WTC11 (cell line): Measurements from ENCODE around the gene PRKAG2. TPM values are rescaled to one million over a fixed set of nuclear protein-coding genes. Genes with fewer than 3 reads are reported as not detected.

Source experiments
- ATAC-seq: fragments of 200-7000 bp; cut with Tn5 transposase; 2 replicates; pipeline ENCODE4 v1.10.0; 2021; ENCODE audit warnings: mild to moderate bottlenecking, moderate library complexity
- CTCF ChIA-PET: fragments of 300-600 bp; sonication (Branson Sonifier 250); formaldehyde crosslinking; loops from one replicate; lab custom pipeline; 2021; ENCODE audit warnings: antibody characterized with exemption; lab: Charles Lee
- POLR2A ChIA-PET: fragments of 350-600 bp; sonication (Branson Sonifier 250); formaldehyde crosslinking; loops from one replicate; lab custom pipeline; 2021; ENCODE audit warnings: antibody characterized with exemption; lab: Charles Lee
- DNase-seq: peaks from one replicate; pipeline ENCODE4 v3.0.0; 2021; ENCODE audit warnings: low spot score
- H3K27ac Mint-ChIP-seq: 2 replicates; pipeline ENCODE4 v1.8.0; 2021; ENCODE audit warnings: mixed read lengths
- H3K27me3 Mint-ChIP-seq: 2 replicates; pipeline ENCODE4 v1.8.0; 2021; ENCODE audit warnings: low read depth, mild to moderate bottlenecking, moderate library complexity, mixed read lengths
- H3K36me3 Mint-ChIP-seq: 2 replicates; pipeline ENCODE4 v1.8.0; 2021; ENCODE audit warnings: mixed read lengths
- H3K4me1 Mint-ChIP-seq: 2 replicates; pipeline ENCODE4 v1.8.0; 2022; ENCODE audit warnings: mixed read lengths
- H3K4me3 Mint-ChIP-seq: 2 replicates; pipeline ENCODE4 v1.8.0; 2021; ENCODE audit warnings: mild to moderate bottlenecking, moderate library complexity, mixed read lengths
- H3K9me3 Mint-ChIP-seq: 2 replicates; pipeline ENCODE4 v1.8.0; 2021; ENCODE audit warnings: mixed read lengths
- ATF1 ChIP-seq: sonication (generic); formaldehyde crosslinking; IDR thresholded peaks from 2 replicates; pipeline ENCODE4 v1.8.1; 2023; ENCODE audit warnings: mild to moderate bottlenecking, moderate library complexity, missing genetic modification reagents
- CBFB ChIP-seq: sonication (generic); formaldehyde crosslinking; IDR thresholded peaks from 2 replicates; pipeline ENCODE4 v1.8.1; 2022; ENCODE audit warnings: mild to moderate bottlenecking, low read depth, missing genetic modification reagents
- CREM ChIP-seq: sonication (generic); formaldehyde crosslinking; IDR thresholded peaks from 2 replicates; pipeline ENCODE4 v1.8.1; 2022; ENCODE audit warnings: mild to moderate bottlenecking, missing genetic modification reagents, moderate library complexity
- CTCF ChIP-seq: fragments of 200-600 bp; IDR thresholded peaks from 2 replicates; pipeline ENCODE4 v1.8.0; 2022; ENCODE audit warnings: antibody characterized with exemption
- E2F1 ChIP-seq: sonication (generic); formaldehyde crosslinking; IDR thresholded peaks from 2 replicates; pipeline ENCODE4 v1.8.0; 2022; ENCODE audit warnings: mild to moderate bottlenecking, missing genetic modification reagents
- ETV6 ChIP-seq: sonication (generic); formaldehyde crosslinking; IDR thresholded peaks from 2 replicates; pipeline ENCODE4 v1.8.1; 2022; ENCODE audit warnings: mild to moderate bottlenecking, missing genetic modification reagents
- FOXP1 ChIP-seq: sonication (generic); formaldehyde crosslinking; IDR thresholded peaks from 2 replicates; pipeline ENCODE4 v1.8.0; 2022; ENCODE audit warnings: missing genetic modification reagents, mild to moderate bottlenecking, moderate library complexity, borderline replicate concordance
- HMGXB4 ChIP-seq: sonication (generic); formaldehyde crosslinking; IDR thresholded peaks from 2 replicates; pipeline ENCODE4 v1.8.1; 2023; ENCODE audit warnings: mild to moderate bottlenecking, moderate library complexity, missing genetic modification reagents
- JUN ChIP-seq: sonication (generic); formaldehyde crosslinking; IDR thresholded peaks from 2 replicates; pipeline ENCODE4 v1.8.0; 2023; ENCODE audit warnings: mild to moderate bottlenecking, missing genetic modification reagents
- MYBL2 ChIP-seq: sonication (generic); formaldehyde crosslinking; IDR thresholded peaks from 2 replicates; pipeline ENCODE4 v1.8.1; 2023; ENCODE audit warnings: mild to moderate bottlenecking, moderate library complexity, missing genetic modification reagents
- NFE2L1 ChIP-seq: sonication (generic); formaldehyde crosslinking; IDR thresholded peaks from 2 replicates; pipeline ENCODE4 v1.8.1; 2023; ENCODE audit warnings: missing genetic modification reagents
- NR1H2 ChIP-seq: sonication (generic); formaldehyde crosslinking; IDR thresholded peaks from 2 replicates; pipeline ENCODE4 v1.9.0; 2021; ENCODE audit warnings: mild to moderate bottlenecking, moderate library complexity, missing genetic modification reagents
- NR2C2 ChIP-seq: sonication (generic); formaldehyde crosslinking; IDR thresholded peaks from 2 replicates; pipeline ENCODE4 v1.8.0; 2022; ENCODE audit warnings: mild to moderate bottlenecking, missing genetic modification reagents
- PRDM15 ChIP-seq: sonication (generic); formaldehyde crosslinking; IDR thresholded peaks from 2 replicates; pipeline ENCODE4 v1.8.0; 2022; ENCODE audit warnings: missing genetic modification reagents
- SMAD4 ChIP-seq: sonication (generic); formaldehyde crosslinking; IDR thresholded peaks from 2 replicates; pipeline ENCODE4 v1.8.0; 2022; ENCODE audit warnings: mild to moderate bottlenecking, missing genetic modification reagents
- SP1 ChIP-seq: sonication (generic); formaldehyde crosslinking; conservative IDR thresholded peaks from 2 replicates; pipeline ENCODE4 v1.8.1; 2022; ENCODE audit warnings: missing genetic modification reagents
- STAT6 ChIP-seq: sonication (generic); formaldehyde crosslinking; conservative IDR thresholded peaks from 2 replicates; pipeline ENCODE4 v1.8.1; 2023; ENCODE audit warnings: mild to moderate bottlenecking, low read depth, missing genetic modification reagents, moderate library complexity
- ZBTB21 ChIP-seq: sonication (generic); formaldehyde crosslinking; IDR thresholded peaks from 2 replicates; pipeline ENCODE4 v1.8.1; 2023; ENCODE audit warnings: mild to moderate bottlenecking, missing genetic modification reagents, borderline replicate concordance
- ZNF416 ChIP-seq: fragments of 250-450 bp; sonication (Bioruptor Pico); IDR thresholded peaks from 2 replicates; pipeline ENCODE4 v1.9.0; 2021; ENCODE audit warnings: mild to moderate bottlenecking, inconsistent platforms
- ZNF423 ChIP-seq: fragments of 250-450 bp; sonication (Bioruptor Pico); IDR thresholded peaks from 2 replicates; pipeline ENCODE4 v2.1.2; 2022; ENCODE audit warnings: mild to moderate bottlenecking, moderate library complexity
- ZNF425 ChIP-seq: fragments of 250-450 bp; sonication (Bioruptor Pico); conservative IDR thresholded peaks from 2 replicates; pipeline ENCODE4 v1.9.0; 2021; ENCODE audit warnings: mild to moderate bottlenecking
- ZNF671 ChIP-seq: fragments of 250-450 bp; sonication (Bioruptor Pico); IDR thresholded peaks from 2 replicates; pipeline ENCODE4 v1.8.0; 2021; ENCODE audit warnings: mild to moderate bottlenecking
- total RNA-seq: library from RNA; stranded (reverse); gene quantifications from 3 replicates; pipeline ENCODE4 v1.2.3, GENCODE V29; 2021

Gene PRKAG2
- total RNA-seq, 1 experiment from 2014 or later, result 20.3 TPM

- no peak for TF ChIP-seq STAT6
- no peak for TF ChIP-seq NFE2L1
- no peak for TF ChIP-seq JUN
- no peak for TF ChIP-seq NR2C2 (CRISPR knock-in tag)
- no peak for TF ChIP-seq NR1H2 (CRISPR knock-in tag)
- TF ChIP-seq E2F1 (CRISPR knock-in tag), result no peak
- TF ChIP-seq SMAD4, result no peak
- TF ChIP-seq, all 79 proteins: peak for 0
Measured at GRCh38 chr7:151783958-151784575, 92.8 kb downstream of the PRKAG2 start (continued).

- ChIA-PET CTCF (interaction anchor here (0.6 to 3.4 kb wide), 46 partner anchors 10 to 804 kb away, joined by 3 to 70 read pairs (median 4); partner anchors contain the start of gene PRKAG2), POLR2A (interaction anchor here (0.7 kb wide), 1 partner anchor 32 kb away, joined by 6 read pairs; no protein-coding TSS in a partner anchor)
- ATAC-seq, result peak; percentile 97
- Mint-ChIP-seq H3K27me3 (peaks cover 19% of the 10 kb centered on the region), H3K4me1 (no peaks in the 10 kb centered on the region), H3K4me3 (peak overlapping the region; percentile 61), H3K9me3 (peaks cover 13% of the 10 kb centered on the region), H3K27ac (no peak overlapping the region), H3K36me3 (peaks cover 8% of the 10 kb centered on the region)
- DNase-seq, result peak; percentile 89
- TF ChIP-seq ZNF416 (0 out of 2 replicates have a peak, but pooled peaks have one; percentile 11), MYBL2 (0 out of 2 replicates have a peak, but pooled peaks have one; percentile 39), FOXP1 (CRISPR knock-in tag) (peak; percentile 58; the same call in 1 of the 2 replicates), ZNF423 (CRISPR knock-in tag) (peak; percentile 76), ZNF425 (CRISPR knock-in tag) (no peak), CBFB (CRISPR knock-in tag) (no peak), ATF1 (CRISPR knock-in tag) (0 out of 2 replicates have a peak, but pooled peaks have one; percentile 55), ETV6 (CRISPR knock-in tag) (peak; percentile 71), SP1 (CRISPR knock-in tag) (peak; percentile 70; the same call in 1 of the 2 replicates), CREM (CRISPR knock-in tag) (0 out of 2 replicates have a peak, but pooled peaks have one; percentile 55), PRDM15 (peak; percentile 20; the same call in 1 of the 2 replicates), HMGXB4 (CRISPR knock-in tag) (peak; percentile 95), ZBTB21 (CRISPR knock-in tag) (no peak), ZNF671 (CRISPR knock-in tag) (no peak), CTCF (peak; percentile 85)
Measured at GRCh38 chr7:151782598-151783448, 94.1 kb downstream of the PRKAG2 start.
